K562 (cell line): Measurements from ENCODE around the gene CRB2. TPM values are rescaled to one million over a fixed set of nuclear protein-coding genes. Genes with fewer than 3 reads are reported as not detected.

Experiments used
- CBX2 ChIP-seq: fragments of 200-600 bp; sonication (generic); IDR thresholded peaks from one replicate; pipeline ENCODE4 v1.6.1; 2012; ENCODE audit warnings: mild to moderate bottlenecking, low read length, inconsistent platforms; ENCODE audit not compliant: insufficient read depth, poor library complexity, severe bottlenecking
- HNRNPH1 ChIP-seq: fragments of 200-400 bp; formaldehyde crosslinking; optimal IDR thresholded peaks from 2 replicates; pipeline ENCODE3; 2017; ENCODE audit warnings: low read depth, mild to moderate bottlenecking, low read length, moderate library complexity
- JUND ChIP-seq, 2 experiments: IDR thresholded peaks; 2 replicates in 1 of 2; 3 replicates in 1 of 2; pipeline ENCODE4 v1.6.1; 2011; ENCODE audit warnings: borderline replicate concordance in 2 of 2, low read depth in 2 of 2, low read length in 2 of 2, improper control_type of control experiment in 1 of 2, missing biosample characterization in 1 of 2, missing genetic modification characterization in 1 of 2, missing genetic modification reagents in 1 of 2
- L3MBTL2 ChIP-seq: fragments of 450-650 bp; IDR thresholded peaks from 2 replicates; pipeline ENCODE4 v1.6.1; 2016; ENCODE audit warnings: mild to moderate bottlenecking, moderate library complexity
- PRMT5 ChIP-seq: sonication (generic); formaldehyde crosslinking; IDR thresholded peaks from 2 replicates; pipeline ENCODE4 v1.5.0; 2020; ENCODE audit warnings: missing genetic modification reagents
- RAD21 ChIP-seq, 2 experiments: fragments of 250-450 bp in 1 of 2; fragments of 450-650 bp in 1 of 2; sonication (Bioruptor Pico) in 1 of 2; formaldehyde crosslinking in 1 of 2; IDR thresholded peaks in 1 of 2; conservative IDR thresholded peaks in 1 of 2; 2 replicates each; pipeline versions ENCODE4 v1.4.0 to v1.8.0; 2020 to 2022; ENCODE audit warnings: mild to moderate bottlenecking in 2 of 2, moderate library complexity in 1 of 2
- ZNF253 ChIP-seq: fragments of 250-450 bp; sonication (Bioruptor Pico); conservative IDR thresholded peaks from 2 replicates; pipeline ENCODE4 v1.6.1; 2021; ENCODE audit warnings: mild to moderate bottlenecking
- polyA plus RNA-seq, 8 experiments: library from polyadenylated mRNA; depleted of rRNA in 4 of 8; stranded (reverse) in 5 of 8; unstranded in 3 of 8; fragments of >200 nt; fragmentation: Nextera tagmentation in 2 of 8; fragmentation: Illumina TruSeq in 1 of 8; extraction: Ambion mirVana in 2 of 8; extraction: Trizol in 1 of 8; gene quantifications; 2 replicates each; pipeline versions ENCODE4 v1.2.1 to v1.2.3, GENCODE V29; 2011 to 2014; ENCODE audit warnings: inconsistent platforms in 1 of 8, missing spikeins in 1 of 8
- total RNA-seq, 7 experiments: library from RNA; depleted of rRNA in 6 of 7; stranded (reverse); fragments of >200 nt in 6 of 7; fragmentation: Illumina TruSeq in 2 of 7; extraction: Trizol in 2 of 7; gene quantifications; 2 replicates each; pipeline versions ENCODE4 v1.2.1 to v1.2.3, GENCODE V29; 2011 to 2021; ENCODE audit warnings: low replicate concordance in 1 of 7
- TF ChIP-seq, protein P1 (sequence below), 2 experiments: fragments of 450-650 bp in 1 of 2; sonication (generic) in 1 of 2; formaldehyde crosslinking in 1 of 2; IDR thresholded peaks; 2 replicates each; pipeline versions ENCODE4 v1.7.1 to v1.9.0; 2016 to 2022; ENCODE audit warnings: inconsistent platforms in 1 of 2, mild to moderate bottlenecking in 1 of 2, missing genetic modification reagents in 1 of 2
- TF ChIP-seq, protein P2 (sequence below): fragments of 250-450 bp; sonication (Bioruptor Pico); IDR thresholded peaks from 2 replicates; pipeline ENCODE4 v1.5.0; 2020; ENCODE audit warnings: mild to moderate bottlenecking
- TF ChIP-seq, protein P3 (sequence below): sonication (generic); formaldehyde crosslinking; IDR thresholded peaks from 2 replicates; pipeline ENCODE4 v1.8.0; 2022; ENCODE audit warnings: missing genetic modification reagents, mild to moderate bottlenecking, moderate library complexity, borderline replicate concordance
- TF ChIP-seq, protein P4 (sequence below): fragments of 250-450 bp; sonication (Bioruptor Pico); IDR thresholded peaks from 2 replicates; pipeline ENCODE4 v1.8.0; 2021; ENCODE audit warnings: moderate library complexity, mild to moderate bottlenecking, inconsistent platforms

Gene CRB2
- total and polyA plus RNA-seq, 9 of the 15 experiments (the other 6 are each of a cell fraction or from before 2014, with no cell fraction given) = 0.13 to 1.2 (median 0.25) TPM; not detected in 2

DNA sequence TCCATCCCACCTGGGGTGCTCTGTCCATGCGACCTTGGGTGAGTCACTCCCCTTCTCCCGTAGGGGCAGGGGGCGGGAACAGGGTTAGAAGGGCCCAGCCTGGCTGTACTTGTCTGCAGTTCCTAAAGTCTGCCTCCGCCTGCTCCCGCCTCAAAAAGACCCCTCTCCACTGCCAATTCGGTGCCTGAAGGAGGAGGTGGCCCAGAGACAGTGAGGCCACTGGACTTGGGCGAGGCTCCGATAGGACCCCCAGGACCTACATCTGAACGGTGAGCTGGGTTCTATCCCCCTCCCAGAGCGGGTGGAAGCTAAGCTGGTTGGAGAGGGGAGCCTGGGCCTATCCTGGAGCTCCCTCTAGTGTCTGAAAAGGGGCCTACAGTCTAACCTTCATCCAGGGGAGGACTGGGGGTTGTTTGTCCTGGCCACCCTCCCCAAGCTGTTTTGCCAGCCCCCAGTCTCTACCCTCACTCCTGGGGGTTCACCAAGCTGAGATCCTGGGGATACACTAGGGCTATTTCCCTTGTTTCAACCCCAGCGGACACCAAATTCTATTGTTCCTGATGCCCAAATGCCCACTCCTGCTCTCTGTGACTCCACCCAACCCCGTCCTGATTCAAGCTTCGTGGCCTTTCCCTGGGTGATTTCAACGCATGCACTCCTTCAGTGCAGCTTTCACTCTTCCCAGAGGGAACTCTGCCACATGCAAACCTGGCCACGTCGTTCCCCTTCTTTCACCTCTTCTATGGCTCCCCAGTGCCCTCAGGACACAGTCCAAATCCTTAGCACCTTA, 6.1 kb upstream of the CRB2 start (continued):
- TF ChIP-seq, protein P1, sequence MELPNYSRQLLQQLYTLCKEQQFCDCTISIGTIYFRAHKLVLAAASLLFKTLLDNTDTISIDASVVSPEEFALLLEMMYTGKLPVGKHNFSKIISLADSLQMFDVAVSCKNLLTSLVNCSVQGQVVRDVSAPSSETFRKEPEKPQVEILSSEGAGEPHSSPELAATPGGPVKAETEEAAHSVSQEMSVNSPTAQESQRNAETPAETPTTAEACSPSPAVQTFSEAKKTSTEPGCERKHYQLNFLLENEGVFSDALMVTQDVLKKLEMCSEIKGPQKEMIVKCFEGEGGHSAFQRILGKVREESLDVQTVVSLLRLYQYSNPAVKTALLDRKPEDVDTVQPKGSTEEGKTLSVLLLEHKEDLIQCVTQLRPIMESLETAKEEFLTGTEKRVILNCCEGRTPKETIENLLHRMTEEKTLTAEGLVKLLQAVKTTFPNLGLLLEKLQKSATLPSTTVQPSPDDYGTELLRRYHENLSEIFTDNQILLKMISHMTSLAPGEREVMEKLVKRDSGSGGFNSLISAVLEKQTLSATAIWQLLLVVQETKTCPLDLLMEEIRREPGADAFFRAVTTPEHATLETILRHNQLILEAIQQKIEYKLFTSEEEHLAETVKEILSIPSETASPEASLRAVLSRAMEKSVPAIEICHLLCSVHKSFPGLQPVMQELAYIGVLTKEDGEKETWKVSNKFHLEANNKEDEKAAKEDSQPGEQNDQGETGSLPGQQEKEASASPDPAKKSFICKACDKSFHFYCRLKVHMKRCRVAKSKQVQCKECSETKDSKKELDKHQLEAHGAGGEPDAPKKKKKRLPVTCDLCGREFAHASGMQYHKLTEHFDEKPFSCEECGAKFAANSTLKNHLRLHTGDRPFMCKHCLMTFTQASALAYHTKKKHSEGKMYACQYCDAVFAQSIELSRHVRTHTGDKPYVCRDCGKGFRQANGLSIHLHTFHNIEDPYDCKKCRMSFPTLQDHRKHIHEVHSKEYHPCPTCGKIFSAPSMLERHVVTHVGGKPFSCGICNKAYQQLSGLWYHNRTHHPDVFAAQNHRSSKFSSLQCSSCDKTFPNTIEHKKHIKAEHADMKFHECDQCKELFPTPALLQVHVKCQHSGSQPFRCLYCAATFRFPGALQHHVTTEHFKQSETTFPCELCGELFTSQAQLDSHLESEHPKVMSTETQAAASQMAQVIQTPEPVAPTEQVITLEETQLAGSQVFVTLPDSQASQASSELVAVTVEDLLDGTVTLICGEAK (IDR thresholded peaks at IDR 0.05) = no peak
- TF ChIP-seq, protein P1 (CRISPR knock-in tag; IDR thresholded peaks at IDR 0.05) = no peak; the same call in 1 of the 2 replicates
- TF ChIP-seq ZNF253 (CRISPR knock-in tag) (no peak), RAD21 (CRISPR knock-in tag; conservative IDR thresholded peaks at IDR 0.05 in 1 of 2, IDR thresholded peaks at IDR 0.05 in 1 of 2) (peak; percentile 98 to 99), CBX2 (no peak), L3MBTL2 (0 out of 2 replicates have a peak, but pooled peaks have one; percentile 25), PRMT5 (CRISPR knock-in tag) (no peak), JUND (IDR thresholded peaks at IDR 0.05; ENCODE audit: borderline replicate concordance, low read depth, low read length) (no peak), JUND (tag; IDR thresholded peaks at IDR 0.05; ENCODE audit: borderline replicate concordance, low read depth, low read length) (peak; percentile 24; the same call in 1 of the 3 replicates), HNRNPH1 (no peak)
- TF ChIP-seq, protein P2, sequence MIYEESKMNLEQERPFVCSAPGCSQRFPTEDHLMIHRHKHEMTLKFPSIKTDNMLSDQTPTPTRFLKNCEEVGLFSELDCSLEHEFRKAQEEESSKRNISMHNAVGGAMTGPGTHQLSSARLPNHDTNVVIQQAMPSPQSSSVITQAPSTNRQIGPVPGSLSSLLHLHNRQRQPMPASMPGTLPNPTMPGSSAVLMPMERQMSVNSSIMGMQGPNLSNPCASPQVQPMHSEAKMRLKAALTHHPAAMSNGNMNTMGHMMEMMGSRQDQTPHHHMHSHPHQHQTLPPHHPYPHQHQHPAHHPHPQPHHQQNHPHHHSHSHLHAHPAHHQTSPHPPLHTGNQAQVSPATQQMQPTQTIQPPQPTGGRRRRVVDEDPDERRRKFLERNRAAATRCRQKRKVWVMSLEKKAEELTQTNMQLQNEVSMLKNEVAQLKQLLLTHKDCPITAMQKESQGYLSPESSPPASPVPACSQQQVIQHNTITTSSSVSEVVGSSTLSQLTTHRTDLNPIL (CRISPR knock-in tag) = no peak
- TF ChIP-seq, protein P3, sequence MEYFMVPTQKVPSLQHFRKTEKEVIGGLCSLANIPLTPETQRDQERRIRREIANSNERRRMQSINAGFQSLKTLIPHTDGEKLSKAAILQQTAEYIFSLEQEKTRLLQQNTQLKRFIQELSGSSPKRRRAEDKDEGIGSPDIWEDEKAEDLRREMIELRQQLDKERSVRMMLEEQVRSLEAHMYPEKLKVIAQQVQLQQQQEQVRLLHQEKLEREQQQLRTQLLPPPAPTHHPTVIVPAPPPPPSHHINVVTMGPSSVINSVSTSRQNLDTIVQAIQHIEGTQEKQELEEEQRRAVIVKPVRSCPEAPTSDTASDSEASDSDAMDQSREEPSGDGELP (CRISPR knock-in tag) = peak; percentile 49; the same call in 1 of the 2 replicates
- TF ChIP-seq, protein P4, sequence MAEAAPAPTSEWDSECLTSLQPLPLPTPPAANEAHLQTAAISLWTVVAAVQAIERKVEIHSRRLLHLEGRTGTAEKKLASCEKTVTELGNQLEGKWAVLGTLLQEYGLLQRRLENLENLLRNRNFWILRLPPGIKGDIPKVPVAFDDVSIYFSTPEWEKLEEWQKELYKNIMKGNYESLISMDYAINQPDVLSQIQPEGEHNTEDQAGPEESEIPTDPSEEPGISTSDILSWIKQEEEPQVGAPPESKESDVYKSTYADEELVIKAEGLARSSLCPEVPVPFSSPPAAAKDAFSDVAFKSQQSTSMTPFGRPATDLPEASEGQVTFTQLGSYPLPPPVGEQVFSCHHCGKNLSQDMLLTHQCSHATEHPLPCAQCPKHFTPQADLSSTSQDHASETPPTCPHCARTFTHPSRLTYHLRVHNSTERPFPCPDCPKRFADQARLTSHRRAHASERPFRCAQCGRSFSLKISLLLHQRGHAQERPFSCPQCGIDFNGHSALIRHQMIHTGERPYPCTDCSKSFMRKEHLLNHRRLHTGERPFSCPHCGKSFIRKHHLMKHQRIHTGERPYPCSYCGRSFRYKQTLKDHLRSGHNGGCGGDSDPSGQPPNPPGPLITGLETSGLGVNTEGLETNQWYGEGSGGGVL (CRISPR knock-in tag) = no peak
